ENCODE measurements around the gene LDHB. TPM values are rescaled to one million over a fixed set of nuclear protein-coding genes. Genes with fewer than 3 reads are reported as not detected.

LDHB gene
- total RNA-seq (2014; rRNA removed; shearing (Covaris generic); ENCODE audit: low replicate concordance), result 848 and 1,058 TPM in 2 replicates

- Histone ChIP-seq H3K27me3 (ENCODE audit: low read length) (no peaks in the 10 kb centered on the region), H3K79me2 (ENCODE audit: low read length) (peaks cover 53% of the 10 kb centered on the region), H3K4me1 (ENCODE audit: low read length) (peaks cover 36% of the 10 kb centered on the region), H3K9me2 (replicated peaks; ENCODE audit: insufficient read depth, low read length) (no peaks in the 10 kb centered on the region), H3K9ac (ENCODE audit: low read length) (peak within 1 kb of the TSS; percentile 89), H3K36me3 (ENCODE audit: insufficient read depth, low read length) (peaks cover 40% of the 10 kb centered on the region), H4K20me1 (ENCODE audit: insufficient read depth, low read depth, low read length) (peaks cover 19% of the 10 kb centered on the region; the same call in 1 of the 2 replicates), H3K9me3 (ENCODE audit: low read length) (no peaks in the 10 kb centered on the region), H2AFZ (ENCODE audit: low read length) (no peak within 1 kb of the TSS), H3K4me2 (ENCODE audit: low read depth, low read length, poor library complexity, severe bottlenecking) (peak within 1 kb of the TSS; percentile 83), H3K4me3 (ENCODE audit: low read length) (peak within 1 kb of the TSS; percentile 83), H3K27ac (ENCODE audit: low read length) (peak within 1 kb of the TSS; percentile 82)
- DNase-seq, result peak; percentile 98
Observed at GRCh38 chr12:21657326-21658077, at the start of gene LDHB. Gene LDHB (minus strand): TSS chr12:21657842. CDS start chr12:21654671, 3,171 bp downstream.

GRCh38 chr12:21704847-21705246 is 47.2 kb upstream of the LDHB start:
- Histone ChIP-seq H3K36me3 (ENCODE audit: insufficient read depth, low read length) (no peaks in the 10 kb centered on the region), H3K9me3 (ENCODE audit: low read length) (no peaks in the 10 kb centered on the region), H3K27ac (ENCODE audit: low read length) (no peak overlapping the region), H3K4me2 (ENCODE audit: low read depth, low read length, poor library complexity, severe bottlenecking) (no peak overlapping the region), H3K4me1 (ENCODE audit: low read length) (peaks cover 36% of the 10 kb centered on the region), H4K20me1 (ENCODE audit: insufficient read depth, low read depth, low read length) (no peaks in the 10 kb centered on the region), H3K9ac (ENCODE audit: low read length) (no peak overlapping the region), H3K79me2 (ENCODE audit: low read length) (no peaks in the 10 kb centered on the region), H3K27me3 (ENCODE audit: low read length) (no peaks in the 10 kb centered on the region), H3K9me2 (replicated peaks; ENCODE audit: insufficient read depth, low read length) (no peaks in the 10 kb centered on the region), H3K4me3 (ENCODE audit: low read length) (no peak overlapping the region), H2AFZ (ENCODE audit: low read length) (no peak overlapping the region)
- no peak for DNase-seq

- Histone ChIP-seq H2AFZ (ENCODE audit: low read length) (no peak overlapping the region), H3K36me3 (ENCODE audit: insufficient read depth, low read length) (no peaks in the 10 kb centered on the region), H3K4me1 (ENCODE audit: low read length) (no peaks in the 10 kb centered on the region; the same call in 1 of the 2 replicates), H3K4me2 (ENCODE audit: low read depth, low read length, poor library complexity, severe bottlenecking) (no peak overlapping the region), H3K79me2 (ENCODE audit: low read length) (no peaks in the 10 kb centered on the region), H4K20me1 (ENCODE audit: insufficient read depth, low read depth, low read length) (no peaks in the 10 kb centered on the region), H3K9me3 (ENCODE audit: low read length) (no peaks in the 10 kb centered on the region), H3K27ac (ENCODE audit: low read length) (no peak overlapping the region), H3K9me2 (replicated peaks; ENCODE audit: insufficient read depth, low read length) (no peaks in the 10 kb centered on the region), H3K27me3 (ENCODE audit: low read length) (no peaks in the 10 kb centered on the region), H3K9ac (ENCODE audit: low read length) (no peak overlapping the region), H3K4me3 (ENCODE audit: low read length) (no peak overlapping the region)
- no peak for DNase-seq
Observed at GRCh38 chr12:21699851-21700250, 42.2 kb upstream of the LDHB start.

- H3K36me3 ChIP-seq (ENCODE audit: insufficient read depth, low read length), result no peaks in the 10 kb centered on the region
Observed at GRCh38 chr12:21697904-21698630, 40.4 kb upstream of the LDHB start.

GRCh38 chr12:21696625-21697024 is 39.0 kb upstream of the LDHB start:
- Histone ChIP-seq H3K4me1 (ENCODE audit: low read length) (no peaks in the 10 kb centered on the region; the same call in 1 of the 2 replicates), H3K79me2 (ENCODE audit: low read length) (no peaks in the 10 kb centered on the region), H3K27me3 (ENCODE audit: low read length) (no peaks in the 10 kb centered on the region)

More at GRCh38 chr12:21697904-21698630, 40.4 kb upstream of the LDHB start:
- Histone ChIP-seq H3K9me2 (replicated peaks; ENCODE audit: insufficient read depth, low read length) (no peaks in the 10 kb centered on the region), H3K4me3 (ENCODE audit: low read length) (no peak overlapping the region), H3K9me3 (ENCODE audit: low read length) (no peaks in the 10 kb centered on the region), H4K20me1 (ENCODE audit: insufficient read depth, low read depth, low read length) (no peaks in the 10 kb centered on the region), H3K79me2 (ENCODE audit: low read length) (no peaks in the 10 kb centered on the region), H3K9ac (ENCODE audit: low read length) (no peak overlapping the region), H2AFZ (ENCODE audit: low read length) (no peak overlapping the region), H3K27me3 (ENCODE audit: low read length) (no peaks in the 10 kb centered on the region), H3K4me2 (ENCODE audit: low read depth, low read length, poor library complexity, severe bottlenecking) (peak overlapping the region; percentile 10), H3K27ac (ENCODE audit: low read length) (no peak overlapping the region), H3K4me1 (ENCODE audit: low read length) (no peaks in the 10 kb centered on the region; the same call in 1 of the 2 replicates)
- DNase-seq, result peak; percentile 71

GRCh38 chr12:21695986-21696385 is 38.3 kb upstream of the LDHB start:
- Histone ChIP-seq H3K9me3 (ENCODE audit: low read length) (no peaks in the 10 kb centered on the region), H3K4me3 (ENCODE audit: low read length) (no peak overlapping the region), H3K27me3 (ENCODE audit: low read length) (no peaks in the 10 kb centered on the region), H3K36me3 (ENCODE audit: insufficient read depth, low read length) (no peaks in the 10 kb centered on the region), H3K79me2 (ENCODE audit: low read length) (no peaks in the 10 kb centered on the region), H2AFZ (ENCODE audit: low read length) (no peak overlapping the region), H3K9ac (ENCODE audit: low read length) (no peak overlapping the region), H3K27ac (ENCODE audit: low read length) (no peak overlapping the region), H3K4me2 (ENCODE audit: low read depth, low read length, poor library complexity, severe bottlenecking) (no peak overlapping the region), H4K20me1 (ENCODE audit: insufficient read depth, low read depth, low read length) (no peaks in the 10 kb centered on the region), H3K9me2 (replicated peaks; ENCODE audit: insufficient read depth, low read length) (no peaks in the 10 kb centered on the region), H3K4me1 (ENCODE audit: low read length) (no peaks in the 10 kb centered on the region; the same call in 1 of the 2 replicates)
- DNase-seq, result no peak

More at GRCh38 chr12:21696625-21697024, 39.0 kb upstream of the LDHB start:
- H3K9me2 ChIP-seq (replicated peaks; ENCODE audit: insufficient read depth, low read length), result no peaks in the 10 kb centered on the region
- no peak overlapping the region for H3K4me2 ChIP-seq (ENCODE audit: low read depth, low read length, poor library complexity, severe bottlenecking)
- DNase-seq, result no peak
- H2AFZ ChIP-seq (ENCODE audit: low read length), result no peak overlapping the region
- no peaks in the 10 kb centered on the region for H3K9me3 ChIP-seq (ENCODE audit: low read length)
- H3K36me3 ChIP-seq (ENCODE audit: insufficient read depth, low read length), result no peaks in the 10 kb centered on the region
- no peak overlapping the region for H3K9ac ChIP-seq (ENCODE audit: low read length)
- no peak overlapping the region for H3K27ac ChIP-seq (ENCODE audit: low read length)
- no peaks in the 10 kb centered on the region for H4K20me1 ChIP-seq (ENCODE audit: insufficient read depth, low read depth, low read length)
- H3K4me3 ChIP-seq (ENCODE audit: low read length), result no peak overlapping the region

- Histone ChIP-seq H3K4me2 (ENCODE audit: low read depth, low read length, poor library complexity, severe bottlenecking) (no peak overlapping the region), H3K36me3 (ENCODE audit: insufficient read depth, low read length) (no peaks in the 10 kb centered on the region), H3K9ac (ENCODE audit: low read length) (no peak overlapping the region), H3K9me3 (ENCODE audit: low read length) (no peaks in the 10 kb centered on the region), H4K20me1 (ENCODE audit: insufficient read depth, low read depth, low read length) (no peaks in the 10 kb centered on the region), H3K9me2 (replicated peaks; ENCODE audit: insufficient read depth, low read length) (no peaks in the 10 kb centered on the region), H3K4me1 (ENCODE audit: low read length) (no peaks in the 10 kb centered on the region; the same call in 1 of the 2 replicates), H3K79me2 (ENCODE audit: low read length) (no peaks in the 10 kb centered on the region), H3K27ac (ENCODE audit: low read length) (no peak overlapping the region), H3K27me3 (ENCODE audit: low read length) (no peaks in the 10 kb centered on the region), H2AFZ (ENCODE audit: low read length) (no peak overlapping the region), H3K4me3 (ENCODE audit: low read length) (no peak overlapping the region)
- DNase-seq, result no peak
Observed at GRCh38 chr12:21694660-21695059, 37.0 kb upstream of the LDHB start.

GRCh38 chr12:21691515-21691914 is 33.9 kb upstream of the LDHB start:
- Histone ChIP-seq H3K9me2 (replicated peaks; ENCODE audit: insufficient read depth, low read length) (no peaks in the 10 kb centered on the region), H3K27ac (ENCODE audit: low read length) (no peak overlapping the region)

More at GRCh38 chr12:21691515-21691914, 33.9 kb upstream of the LDHB start:
- H3K9me3 ChIP-seq (ENCODE audit: low read length), result no peaks in the 10 kb centered on the region
- no peak overlapping the region for H3K4me2 ChIP-seq (ENCODE audit: low read depth, low read length, poor library complexity, severe bottlenecking)
- H4K20me1 ChIP-seq (ENCODE audit: insufficient read depth, low read depth, low read length), result no peaks in the 10 kb centered on the region
- no peak for DNase-seq
- H3K4me1 ChIP-seq (ENCODE audit: low read length), result no peaks in the 10 kb centered on the region
- H3K9ac ChIP-seq (ENCODE audit: low read length), result no peak overlapping the region
- no peaks in the 10 kb centered on the region for H3K79me2 ChIP-seq (ENCODE audit: low read length)
- H3K27me3 ChIP-seq (ENCODE audit: low read length), result no peaks in the 10 kb centered on the region; the same call in 1 of the 2 replicates
- no peak overlapping the region for H3K4me3 ChIP-seq (ENCODE audit: low read length)
- H2AFZ ChIP-seq (ENCODE audit: low read length), result no peak overlapping the region
- no peaks in the 10 kb centered on the region for H3K36me3 ChIP-seq (ENCODE audit: insufficient read depth, low read length)

All from Karpas-422 (cell line).